Retinal pigment epithelial cell (primary cell): Measurements from ENCODE around the gene ADD1.

Experiments
- DNase-seq: peaks from one replicate; pipeline ENCODE4 v3.0.0-alpha.2; 2010; ENCODE audit warnings: low read depth
- H3K4me3 ChIP-seq: 2 replicates; pipeline ENCODE4 v1.5.1; 2011; ENCODE audit warnings: mild to moderate bottlenecking, low read length, control low read depth, moderate library complexity
- TF ChIP-seq, protein P1 (sequence below): conservative IDR thresholded peaks from 2 replicates; pipeline ENCODE4 v1.5.1; 2011; ENCODE audit warnings: low read depth, low read length, control low read depth, inconsistent platforms

The ADD1 gene

DNA sequence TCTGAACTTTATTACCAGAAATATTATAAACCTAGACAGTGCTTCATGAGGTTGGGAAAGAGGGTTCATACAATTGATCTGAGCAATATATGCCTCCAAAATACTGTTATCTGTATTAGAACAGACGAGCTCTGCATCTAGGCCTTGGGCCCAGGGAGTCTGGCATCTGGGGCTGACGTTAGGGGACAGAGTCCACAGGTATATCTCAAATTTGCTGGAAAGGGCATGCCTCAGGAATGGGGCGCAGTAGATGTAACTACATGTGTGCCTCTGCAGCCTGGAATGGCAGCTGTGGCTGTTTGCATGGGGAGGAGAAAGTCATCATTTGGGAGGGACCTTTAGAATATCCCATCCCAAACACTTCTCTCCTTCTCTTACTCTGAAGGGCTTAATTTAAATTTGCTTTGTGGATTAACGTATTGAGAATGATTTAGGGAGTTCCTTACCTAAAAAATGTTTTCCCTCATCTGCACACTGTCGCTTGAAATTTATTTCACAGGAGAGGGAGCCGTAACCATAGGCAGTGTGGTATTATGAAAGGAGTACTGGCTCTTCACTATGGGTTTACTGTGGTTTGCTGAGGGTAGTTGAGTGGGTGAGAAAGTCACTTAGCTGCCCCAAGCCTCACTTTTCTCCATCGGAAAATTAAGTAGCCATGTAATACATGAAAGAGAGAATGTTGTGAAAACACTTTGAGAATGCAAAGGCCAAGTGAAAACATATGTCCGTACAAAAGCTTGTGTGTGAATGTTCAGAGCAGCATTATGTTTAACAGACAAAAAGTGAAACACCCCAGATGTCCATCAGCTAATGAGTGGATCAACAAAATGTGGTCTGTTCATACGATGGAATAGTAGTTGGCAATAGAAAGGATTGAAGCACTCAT lies 5.9 kb downstream of the ADD1 start:
- no peak overlapping the region for H3K4me3 ChIP-seq
- TF ChIP-seq, protein P1, sequence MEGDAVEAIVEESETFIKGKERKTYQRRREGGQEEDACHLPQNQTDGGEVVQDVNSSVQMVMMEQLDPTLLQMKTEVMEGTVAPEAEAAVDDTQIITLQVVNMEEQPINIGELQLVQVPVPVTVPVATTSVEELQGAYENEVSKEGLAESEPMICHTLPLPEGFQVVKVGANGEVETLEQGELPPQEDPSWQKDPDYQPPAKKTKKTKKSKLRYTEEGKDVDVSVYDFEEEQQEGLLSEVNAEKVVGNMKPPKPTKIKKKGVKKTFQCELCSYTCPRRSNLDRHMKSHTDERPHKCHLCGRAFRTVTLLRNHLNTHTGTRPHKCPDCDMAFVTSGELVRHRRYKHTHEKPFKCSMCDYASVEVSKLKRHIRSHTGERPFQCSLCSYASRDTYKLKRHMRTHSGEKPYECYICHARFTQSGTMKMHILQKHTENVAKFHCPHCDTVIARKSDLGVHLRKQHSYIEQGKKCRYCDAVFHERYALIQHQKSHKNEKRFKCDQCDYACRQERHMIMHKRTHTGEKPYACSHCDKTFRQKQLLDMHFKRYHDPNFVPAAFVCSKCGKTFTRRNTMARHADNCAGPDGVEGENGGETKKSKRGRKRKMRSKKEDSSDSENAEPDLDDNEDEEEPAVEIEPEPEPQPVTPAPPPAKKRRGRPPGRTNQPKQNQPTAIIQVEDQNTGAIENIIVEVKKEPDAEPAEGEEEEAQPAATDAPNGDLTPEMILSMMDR: no peak
- DNase-seq: no peak

DNA sequence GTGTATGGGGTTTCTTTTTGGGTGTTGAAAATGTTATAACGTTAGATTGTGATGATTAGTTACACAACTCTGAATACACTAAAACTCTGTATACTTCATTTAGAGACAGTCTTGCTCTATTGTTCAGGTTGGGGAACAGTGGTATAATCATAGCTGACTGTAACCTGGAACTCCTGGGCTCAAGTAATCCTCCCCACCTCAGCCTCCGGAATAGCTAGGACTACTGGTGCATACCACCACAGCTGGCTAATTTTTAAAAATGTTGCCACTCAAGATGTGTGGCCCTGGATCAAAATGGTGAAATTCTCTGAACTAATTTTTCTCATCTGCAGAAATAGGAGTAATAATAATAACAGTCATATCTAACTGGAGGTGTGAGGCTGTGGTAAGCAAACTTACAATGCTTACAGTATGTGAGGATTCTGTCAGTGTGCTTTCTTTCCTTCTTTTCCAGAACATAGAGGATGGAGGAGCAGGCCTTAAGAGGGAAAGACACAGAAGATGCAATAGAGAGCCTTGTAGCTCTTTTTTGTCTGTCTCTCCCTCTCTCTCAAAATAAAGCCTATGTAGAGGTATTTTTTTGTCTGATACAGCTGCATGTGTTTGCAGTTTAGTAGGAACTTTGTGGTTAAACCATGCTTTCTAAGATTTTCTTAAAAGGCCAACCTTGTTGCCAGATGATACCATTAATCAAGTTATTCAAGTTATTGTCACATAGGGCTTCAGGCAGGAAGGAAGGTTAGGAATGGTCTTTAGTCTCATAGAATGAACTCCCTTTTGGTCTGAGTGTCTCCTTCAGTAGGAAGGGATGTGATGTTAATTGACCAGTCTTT lies 7.5 kb downstream of the ADD1 start:
- TF ChIP-seq, protein P1: no peak
- DNase-seq: no peak

DNA sequence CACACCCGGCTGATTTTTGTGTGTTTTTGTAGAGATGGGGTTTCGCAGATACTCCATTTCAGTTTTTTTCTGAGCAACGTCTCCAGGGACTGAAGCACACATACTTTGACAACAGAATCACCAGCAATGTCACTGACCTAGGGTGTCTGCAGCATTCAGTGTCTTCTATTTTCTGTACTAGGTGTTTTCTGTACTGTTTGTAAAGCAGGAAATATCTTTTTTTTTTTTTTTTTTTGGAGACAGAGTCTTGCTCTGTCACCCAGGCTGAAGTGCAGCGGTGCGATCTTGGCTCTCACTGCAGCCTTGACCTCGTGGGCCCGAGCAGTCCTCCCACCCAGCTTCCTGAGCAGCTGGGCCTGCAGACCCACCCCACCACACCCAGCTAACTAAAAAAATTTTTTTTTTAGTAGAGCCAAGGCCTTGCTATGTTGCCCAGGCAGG lies 8.9 kb downstream of the ADD1 start:
- TF ChIP-seq, protein P1: no peak
- DNase-seq: no peak
- H3K4me3 ChIP-seq: no peak overlapping the region

More for the DNA sequence above, 7.5 kb downstream of the ADD1 start:
- no peak overlapping the region for H3K4me3 ChIP-seq

DNA sequence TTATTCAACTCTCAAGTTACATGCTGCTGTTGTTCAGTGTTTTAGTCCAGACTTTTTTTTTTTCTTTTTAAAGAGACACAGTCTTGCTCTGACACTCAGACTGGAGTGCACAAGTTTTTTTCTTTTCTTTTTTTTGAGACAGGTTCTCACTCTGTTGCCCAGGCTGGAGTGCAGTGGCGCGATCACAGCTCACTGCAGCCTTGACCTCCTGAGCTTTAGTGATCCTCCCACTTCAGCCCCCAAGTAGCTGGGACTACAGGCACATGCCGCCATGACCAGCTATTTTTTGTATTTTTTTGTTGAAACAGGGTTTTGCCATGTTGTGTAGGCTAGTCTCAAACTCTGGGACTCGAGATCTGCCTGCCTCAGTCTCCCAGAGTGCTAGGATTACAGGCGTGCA lies 11.9 kb downstream of the ADD1 start:
- TF ChIP-seq, protein P1: no peak
- no peak for DNase-seq
- no peak overlapping the region for H3K4me3 ChIP-seq

DNA sequence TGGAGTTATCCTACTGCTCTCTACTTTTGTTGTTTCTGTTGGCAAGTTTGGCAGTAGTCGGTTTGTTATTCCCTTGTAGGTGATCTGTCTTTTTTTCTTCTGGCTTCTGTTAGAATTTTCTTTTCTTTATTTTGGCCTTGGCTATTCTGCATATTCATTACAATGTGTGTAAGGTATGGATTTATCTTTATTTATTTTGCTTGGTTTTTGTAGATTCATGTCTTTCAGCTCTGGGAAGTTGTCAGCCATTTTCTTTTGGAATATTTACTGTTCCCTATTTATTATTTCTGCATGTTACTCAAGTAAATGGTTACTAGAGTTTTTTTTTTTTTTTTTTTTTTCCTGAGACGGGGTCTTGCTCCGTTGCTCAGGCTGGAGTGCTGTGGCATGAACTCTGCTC lies 12.6 kb downstream of the ADD1 start:
- DNase-seq: no peak
- H3K4me3 ChIP-seq: no peak overlapping the region
- TF ChIP-seq, protein P1: no peak

DNA sequence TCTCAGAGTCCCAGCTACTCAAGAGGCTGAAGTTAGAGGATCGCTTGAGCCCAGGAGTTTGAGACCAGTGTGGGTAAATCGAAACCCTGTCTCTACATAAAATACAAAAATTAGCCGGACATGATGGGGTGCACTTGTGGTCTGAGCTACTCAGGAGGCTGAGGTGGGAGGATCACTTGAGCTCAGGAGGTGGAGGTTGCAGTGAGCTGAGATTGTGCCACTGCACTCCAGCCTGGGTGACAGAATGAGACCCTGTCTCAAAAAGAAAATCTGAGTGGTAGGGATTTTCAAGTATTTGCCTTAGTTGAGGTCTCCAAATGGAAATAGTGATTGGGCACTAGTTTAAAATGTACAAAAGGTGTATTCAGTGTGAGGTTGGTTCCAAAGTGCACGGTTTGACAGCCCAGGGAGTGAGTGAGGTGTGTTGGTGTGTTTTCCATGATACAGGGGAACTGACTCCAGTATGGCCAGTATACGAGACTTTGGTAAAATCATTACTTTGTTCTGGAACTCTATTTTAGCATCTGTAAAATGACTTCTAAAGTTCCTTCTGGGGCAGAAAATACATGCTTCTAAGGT lies 13.8 kb downstream of the ADD1 start:
- H3K4me3 ChIP-seq: no peak overlapping the region
- no peak for DNase-seq
- TF ChIP-seq, protein P1: no peak
